Measurements from ENCODE around the gene CST1.
"Not testable (repeated sequence)": the region's sequence is repeated elsewhere in the genome, so short reads cannot be mapped to it uniquely, and the experiment has no call there.

CST1 gene

GRCh38 chr20:23765578-23765977 lies 14.8 kb upstream of the CST1 start:
- no peak for TF ChIP-seq ZFX (IDR thresholded peaks at IDR 0.05)
- no peak for TF ChIP-seq CTCF (conservative IDR thresholded peaks at IDR 0.05)
- no peak overlapping the region for H3K27ac ChIP-seq

DNA sequence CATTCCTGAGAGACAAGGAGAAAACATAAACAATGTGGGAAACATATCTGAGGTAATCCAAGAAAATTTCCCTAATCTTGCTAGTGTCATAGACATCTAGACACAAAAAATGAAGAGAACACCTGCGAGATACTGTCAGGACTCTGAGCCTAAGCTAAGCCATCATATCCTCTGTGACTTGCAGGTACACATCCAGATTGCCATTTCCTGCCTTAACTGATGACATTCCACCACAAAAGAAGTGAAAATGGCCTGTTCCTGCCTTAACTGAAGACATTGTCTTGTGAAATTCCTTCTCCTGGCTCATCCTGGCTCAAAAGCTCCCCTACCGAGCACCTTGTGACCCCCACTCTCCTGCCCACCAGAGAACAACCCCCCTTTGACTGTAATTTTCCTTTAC lies 13.9 kb upstream of the CST1 start:
- not testable (repeated sequence) for H3K27ac ChIP-seq

- no peak for TF ChIP-seq ZFX (IDR thresholded peaks at IDR 0.05)
- no peak for TF ChIP-seq CTCF (conservative IDR thresholded peaks at IDR 0.05)
Measured at GRCh38 chr20:23763345-23763744, 12.6 kb upstream of the CST1 start.

DNA sequence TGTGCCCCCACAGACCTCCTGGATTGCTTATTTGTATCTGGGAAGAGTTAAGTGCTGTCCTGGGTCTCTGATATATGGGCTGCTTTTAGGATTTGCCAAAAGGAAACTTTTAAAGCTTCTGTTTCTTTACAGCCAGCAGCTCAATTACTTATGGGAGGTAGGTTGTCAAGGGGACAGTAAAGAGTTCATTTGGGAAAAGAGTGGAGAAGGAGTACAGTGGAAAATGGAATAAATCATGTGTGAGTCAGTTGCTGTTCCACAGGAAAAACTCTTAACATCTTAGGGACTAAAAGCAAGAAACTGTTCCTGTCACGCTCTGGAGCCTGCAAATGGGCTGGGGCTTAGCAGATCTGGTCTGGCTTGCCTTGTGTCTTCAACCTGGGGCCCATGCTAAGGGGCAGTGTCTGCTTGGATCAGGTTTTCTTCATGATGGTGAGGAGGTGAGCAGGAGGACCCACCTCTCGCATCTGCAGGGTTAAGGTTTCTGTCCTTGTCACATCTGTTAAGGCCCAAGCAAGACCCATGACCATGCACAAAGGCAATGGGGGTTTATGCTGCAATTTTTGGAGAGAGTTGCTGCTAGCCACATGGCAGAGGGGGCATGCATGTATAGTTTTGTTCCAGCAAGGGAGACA lies 8.7 kb upstream of the CST1 start:
- no peak for TF ChIP-seq ZFX (IDR thresholded peaks at IDR 0.05)
- TF ChIP-seq CTCF (conservative IDR thresholded peaks at IDR 0.05), result no peak

More at GRCh38 chr20:23763345-23763744, 12.6 kb upstream of the CST1 start:
- no peak overlapping the region for H3K27ac ChIP-seq

GRCh38 chr20:23756792-23757191 lies 6.1 kb upstream of the CST1 start:
- H3K27ac ChIP-seq, result peak overlapping the region; percentile 59; the same call in 1 of the 2 replicates

More for the DNA sequence above, 8.7 kb upstream of the CST1 start:
- no peak overlapping the region for H3K27ac ChIP-seq

DNA sequence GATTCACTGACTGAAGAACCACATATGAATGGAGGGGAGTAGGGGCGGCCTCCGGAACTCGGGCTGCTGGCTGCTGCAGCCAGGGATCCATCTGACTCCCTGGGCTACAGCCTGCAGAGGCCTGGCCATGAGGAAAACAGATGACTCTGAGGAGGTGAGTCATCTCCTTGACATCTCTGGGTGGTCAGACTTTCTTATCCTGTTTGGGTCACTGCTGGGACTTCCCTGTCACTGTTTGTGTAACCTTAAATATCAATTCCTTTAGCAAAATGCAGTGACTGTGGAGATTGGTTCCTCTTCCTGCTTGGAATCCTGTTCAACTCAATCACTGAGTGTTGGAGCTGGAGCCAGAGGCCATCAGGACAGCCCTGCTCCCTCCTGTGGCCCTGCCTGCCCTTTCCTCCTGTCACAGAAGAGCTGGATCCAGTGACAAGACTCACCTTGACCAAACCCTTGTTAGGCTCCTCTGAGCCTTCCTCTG lies 4.4 kb upstream of the CST1 start:
- peak overlapping the region; percentile 10; the same call in 1 of the 2 replicates for H3K27ac ChIP-seq

DNA sequence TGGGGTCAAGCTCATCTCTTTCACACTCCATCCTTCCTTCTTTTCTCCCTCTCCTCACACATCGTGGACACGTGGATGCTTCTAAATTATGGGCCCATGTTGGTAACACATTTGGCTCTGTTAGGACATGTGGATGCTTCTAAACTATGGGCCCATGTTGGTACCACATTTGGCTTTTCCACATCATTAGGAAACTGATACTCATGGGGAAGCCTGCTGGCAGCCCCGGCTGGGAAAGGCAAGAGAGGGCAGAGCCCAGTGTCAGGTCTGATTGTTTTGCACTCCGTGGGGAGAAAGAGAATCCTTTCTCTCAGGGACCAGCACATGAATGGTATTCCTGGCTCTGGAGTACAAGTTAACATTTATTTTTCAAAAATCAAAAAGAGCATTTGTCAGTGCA lies 4.0 kb upstream of the CST1 start:
- no peak for TF ChIP-seq ZFX (IDR thresholded peaks at IDR 0.05)
- TF ChIP-seq CTCF (conservative IDR thresholded peaks at IDR 0.05), result no peak
- H3K27ac ChIP-seq, result peak overlapping the region; percentile 10; the same call in 1 of the 2 replicates

- TF ChIP-seq ZFX (IDR thresholded peaks at IDR 0.05), result no peak
- TF ChIP-seq CTCF (conservative IDR thresholded peaks at IDR 0.05), result no peak
Measured at GRCh38 chr20:23753589-23753988, 2.9 kb upstream of the CST1 start.

GRCh38 chr20:23753194-23753548 lies 2.4 kb upstream of the CST1 start:
- H3K27ac ChIP-seq, result no peak overlapping the region
- TF ChIP-seq ZFX (IDR thresholded peaks at IDR 0.05) (no peak), CTCF (conservative IDR thresholded peaks at IDR 0.05) (no peak)

More at GRCh38 chr20:23753589-23753988, 2.9 kb upstream of the CST1 start:
- H3K27ac ChIP-seq, result no peak overlapping the region

Measured in C4-2B (cell line).